Stimulated activated CD4-positive, alpha-beta T cell treated with anti-CD3 and anti-CD28 coated beads, Interleukin-15, amount 100 ng/mL, for 1 hour (primary cell): ENCODE measurements around the gene LCE2D.

Experiments used
- DNase-seq, 2 donors: peaks; one replicate each; pipeline ENCODE4 v3.0.0-alpha.2; 2020; ENCODE audit warnings: low read depth in 1 of 2, low spot score in 1 of 2

The LCE2D gene

GRCh38 chr1:152697701-152698600 is 34.8 kb downstream of the LCE2D start, which contains the start of gene LCE2A:
Gene LCE2A (plus strand): TSS chr1:152698345. CDS start chr1:152698902, 557 bp downstream.
- no peak for DNase-seq

GRCh38 chr1:152699746-152700145 is 36.6 kb downstream of the LCE2D start:
- no peak for DNase-seq

GRCh38 chr1:152707860-152708259 is 44.7 kb downstream of the LCE2D start, which contains the start of gene LCE4A:
Gene LCE4A (plus strand): TSS chr1:152708160. CDS start chr1:152709076, 916 bp downstream.
- no peak for DNase-seq
